Pancreas (tissue), 10 donors: ENCODE measurements around the gene FUT6. TPM values are rescaled to one million over a fixed set of nuclear protein-coding genes. Genes with fewer than 3 reads are reported as not detected.
A peak's percentile ranks its signal among the peaks of the same experiment; 100 is the strongest.
"Not testable (repeated sequence)": the region's sequence is repeated elsewhere in the genome, so short reads cannot be mapped to it uniquely, and the experiment has no call there.

Experiments
- ATAC-seq, 4 donors: fragments of 200-7000 bp; cut with Tn5 transposase; one replicate each; pipeline versions ENCODE4 v1.8.0 to v1.9.1; 2020; ENCODE audit warnings: mild to moderate bottlenecking in 4 of 4, moderate library complexity in 4 of 4
- DNase-seq, 6 donors: peaks; one replicate each; pipeline ENCODE4 v3.0.0-alpha.2; 2020
- FAIRE-seq: peaks from 2 replicates; lab custom pipeline; 2012; peaks lifted over from hg19 to GRCh38; lab: Jason Lieb, UNC
- H3K27ac ChIP-seq, 4 donors: fragments of 200-600 bp; sonication (generic); 1 replicate in 3 of 4; 2 replicates in 1 of 4; pipeline versions ENCODE4 v1.5.0 to v1.8.0; 2020
- H3K27me3 ChIP-seq, 4 donors: fragments of 200-600 bp; one replicate each; pipeline ENCODE4 v1.8.0; 2021
- H3K36me3 ChIP-seq, 3 donors: fragments of 200-600 bp; sonication (generic) in 1 of 3; one replicate each; pipeline versions ENCODE4 v1.5.0 to v1.8.0; 2020 to 2021
- H3K4me1 ChIP-seq, 3 donors: fragments of 200-600 bp; one replicate each; pipeline ENCODE4 v1.8.0; 2021
- H3K4me3 ChIP-seq, 4 donors: fragments of 200-600 bp; sonication (generic) in 2 of 4; one replicate each; pipeline versions ENCODE4 v1.5.0 to v1.8.0; 2020 to 2021
- H3K9me3 ChIP-seq, 4 donors: fragments of 200-600 bp; one replicate each; pipeline ENCODE4 v1.8.0; 2021
- WGBS, 2 donors: extraction: QIAGEN DNeasy Blood & Tissue Kit; methylation state at CpG; one replicate each; pipeline ENCODE4 v1.1.7; 2013; 5-methylcytosine and 5-hydroxymethylcytosine counted together
- intact Hi-C, 3 donors: fragments of 100-400 bp; cut with DNase I; formaldehyde crosslinking; loops; one replicate each; pipeline versions ENCODE4 v1.11.1 to v1.14.2; 2022
- polyA plus RNA-seq, 2 donors: library from polyadenylated mRNA; stranded (reverse); fragments of 200-250 nt; gene quantifications; one replicate each; pipeline ENCODE4 v1.2.3, GENCODE V29; 2013
- total RNA-seq, 6 donors: library from RNA; stranded (reverse); fragmentation: NEBNext Ultra II Directional in 4 of 6; extraction: Animal tissue kit (Norgen Biotek cat#: 25700) in 4 of 6; gene quantifications; one replicate each; pipeline versions ENCODE4 v1.2.1 to v1.2.4, GENCODE V29; 2021 to 2023
- TF ChIP-seq, protein P1 (sequence below), 4 donors: fragments of 200-600 bp; sonication (generic) in 3 of 4; IDR thresholded peaks; one replicate each; pipeline versions ENCODE4 v1.5.0 to v1.8.0; 2021; ENCODE audit warnings: antibody characterized with exemption in 4 of 4
- donor health status: healthy with polysubstance abuse.
- donor health status: DM: no; HTN: no; CAD: no; lungs with moderate emphysema.
- donor health status: DM: no; HTN: no; CAD: no.
- donor health status: control.
- donor health status: control.
- donor health status: Bipolar disorder and iron deficiency.
- donor health status: DM: yes; HTN: yes; CAD: no.
- donor health status: DM: no; HTN: no; CAD: no.
- donor health status: DM: no; HTN: no; CAD: no.
- donor health status: DM: yes; HTN: yes; CAD: no.

Gene FUT6
- total and polyA plus RNA-seq, 8 donors: 1.9 to 8.7 (median 3.0) TPM

DNA sequence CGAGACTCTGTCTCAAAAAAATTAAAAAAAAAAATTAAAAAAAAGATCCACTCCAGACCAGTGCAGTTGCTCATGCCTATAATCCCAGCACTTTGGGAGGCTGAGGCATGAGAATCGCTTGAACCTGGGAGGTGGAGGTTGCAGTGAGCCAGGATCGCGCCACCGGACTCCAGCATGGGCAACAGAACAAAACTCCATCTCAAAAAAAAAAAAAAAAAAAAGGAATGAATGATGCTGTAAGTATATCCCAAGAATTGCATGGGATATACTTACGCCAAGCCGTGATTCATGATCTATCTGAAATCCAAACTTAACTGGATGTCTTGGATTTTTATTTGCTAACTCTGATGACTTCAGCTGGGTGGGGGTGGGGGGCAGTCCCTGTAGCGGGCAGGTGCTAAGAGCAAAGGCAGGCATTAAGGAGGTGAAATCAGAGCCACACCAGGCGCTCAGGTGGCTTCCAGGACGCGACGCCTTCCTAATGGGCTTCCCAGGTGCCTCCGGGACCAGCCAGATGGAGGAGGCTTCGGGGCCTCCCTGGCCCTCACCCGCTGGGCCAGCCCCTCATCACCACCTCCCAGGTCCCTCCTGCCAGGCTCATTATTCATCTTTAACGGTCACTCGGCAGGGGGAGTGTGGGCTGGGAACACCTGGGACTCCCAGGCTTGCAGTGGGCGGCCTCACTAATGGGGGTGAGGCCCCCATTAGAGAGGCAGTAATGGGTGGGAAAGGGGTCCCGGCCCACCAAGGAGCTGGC lies 42.2 kb upstream of the FUT6 start:
- Histone ChIP-seq H3K27me3 (peaks cover 0 to 4% (median 0%) of the 10 kb centered on the region in 4 donors), H3K27ac (no peak overlapping the region)
- peak in 2 of 4 donors; percentile 8 to 31 for ATAC-seq

DNA sequence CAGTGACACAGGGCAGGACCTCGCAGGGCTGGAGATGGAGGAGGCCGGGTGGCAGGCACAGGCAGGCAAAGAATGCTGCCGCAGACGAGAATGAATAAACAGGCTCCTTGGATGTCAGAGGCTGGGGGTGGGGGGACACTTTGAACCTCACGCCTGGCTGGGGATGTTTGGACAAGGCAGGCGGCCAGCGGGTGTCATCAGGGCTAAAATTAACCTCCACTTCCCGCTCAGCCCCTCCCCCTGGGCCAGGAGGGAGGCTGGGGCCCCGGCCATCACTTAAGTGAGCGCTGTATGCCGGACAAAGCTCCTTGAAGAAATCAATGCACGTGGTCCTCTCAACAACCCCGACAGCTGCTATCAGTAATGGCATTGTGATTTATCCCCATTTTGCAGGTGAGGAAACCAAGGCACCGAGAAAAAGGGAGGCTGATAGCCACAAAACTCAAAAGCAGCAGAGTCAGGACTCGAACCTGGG lies 41.1 kb upstream of the FUT6 start:
- H3K36me3 ChIP-seq: no peaks in the 10 kb centered on the region
- H3K27ac ChIP-seq: no peak overlapping the region
- peak in 1 of 6 donors; percentile 42 for DNase-seq
- intact Hi-C loops: no loop called here
- H3K27me3 ChIP-seq: peaks cover 0 to 4% (median 0%) of the 10 kb centered on the region in 4 donors
- H3K4me1 ChIP-seq: peaks cover 0 to 5% (median 0%) of the 10 kb centered on the region in 3 donors
- 15 to 16% methylated on average over 14 to 15 of the region's 15 CpGs for WGBS, 2 donors
- TF ChIP-seq, protein P1, sequence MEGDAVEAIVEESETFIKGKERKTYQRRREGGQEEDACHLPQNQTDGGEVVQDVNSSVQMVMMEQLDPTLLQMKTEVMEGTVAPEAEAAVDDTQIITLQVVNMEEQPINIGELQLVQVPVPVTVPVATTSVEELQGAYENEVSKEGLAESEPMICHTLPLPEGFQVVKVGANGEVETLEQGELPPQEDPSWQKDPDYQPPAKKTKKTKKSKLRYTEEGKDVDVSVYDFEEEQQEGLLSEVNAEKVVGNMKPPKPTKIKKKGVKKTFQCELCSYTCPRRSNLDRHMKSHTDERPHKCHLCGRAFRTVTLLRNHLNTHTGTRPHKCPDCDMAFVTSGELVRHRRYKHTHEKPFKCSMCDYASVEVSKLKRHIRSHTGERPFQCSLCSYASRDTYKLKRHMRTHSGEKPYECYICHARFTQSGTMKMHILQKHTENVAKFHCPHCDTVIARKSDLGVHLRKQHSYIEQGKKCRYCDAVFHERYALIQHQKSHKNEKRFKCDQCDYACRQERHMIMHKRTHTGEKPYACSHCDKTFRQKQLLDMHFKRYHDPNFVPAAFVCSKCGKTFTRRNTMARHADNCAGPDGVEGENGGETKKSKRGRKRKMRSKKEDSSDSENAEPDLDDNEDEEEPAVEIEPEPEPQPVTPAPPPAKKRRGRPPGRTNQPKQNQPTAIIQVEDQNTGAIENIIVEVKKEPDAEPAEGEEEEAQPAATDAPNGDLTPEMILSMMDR (IDR thresholded peaks at IDR 0.05): no peak
- no peak overlapping the region for H3K4me3 ChIP-seq
- peak in 3 of 4 donors; percentile 67 to 84 (median 70) for ATAC-seq
- H3K9me3 ChIP-seq: no peaks in the 10 kb centered on the region
- FAIRE-seq: no peak

More for the DNA sequence above, 42.2 kb upstream of the FUT6 start:
- TF ChIP-seq, protein P1 (IDR thresholded peaks at IDR 0.05): no peak
- FAIRE-seq (no peak), DNase-seq (no peak)
- Histone ChIP-seq H3K36me3 (no peaks in the 10 kb centered on the region), H3K4me3 (no peak overlapping the region), H3K9me3 (no peaks in the 10 kb centered on the region), H3K4me1 (peaks cover 0 to 5% (median 0%) of the 10 kb centered on the region in 3 donors)
- WGBS, 2 donors: 35 to 42% methylated on average over 19 of the region's 19 CpGs
- intact Hi-C loops: no loop called here

DNA sequence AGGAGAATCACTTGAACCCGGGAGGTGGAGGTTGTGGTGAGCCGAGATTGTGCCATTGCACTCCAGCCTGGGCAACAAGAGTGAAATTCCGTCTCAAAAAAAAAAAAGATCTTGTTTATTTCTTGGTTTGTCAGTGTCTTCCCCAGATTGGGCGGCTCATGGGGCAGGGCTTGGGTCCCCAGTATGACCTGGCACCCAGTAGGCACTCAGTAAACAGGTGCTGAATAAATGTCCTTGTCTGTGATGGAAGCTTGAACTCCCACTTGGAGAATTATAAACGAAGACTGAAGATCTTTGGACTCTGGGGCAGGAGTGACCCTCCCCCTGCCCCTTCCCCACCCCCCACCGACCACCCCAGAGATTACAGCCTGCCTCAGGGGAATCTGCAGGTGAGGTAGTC lies 40.7 kb upstream of the FUT6 start:
- TF ChIP-seq, protein P1 (IDR thresholded peaks at IDR 0.05): no peak
- DNase-seq (no peak), FAIRE-seq (no peak), ATAC-seq (no peak)
- no peaks in the 10 kb centered on the region for H3K36me3 ChIP-seq
- H3K9me3 ChIP-seq: no peaks in the 10 kb centered on the region
- WGBS, 2 donors: 34 to 40% methylated on average over 4 to 6 of the region's 6 CpGs
- intact Hi-C loops: no loop called here
- H3K4me1 ChIP-seq: peaks cover 0 to 5% (median 0%) of the 10 kb centered on the region in 3 donors
- H3K4me3 ChIP-seq: no peak overlapping the region
- no peak overlapping the region for H3K27ac ChIP-seq
- H3K27me3 ChIP-seq: peaks cover 0 to 4% (median 0%) of the 10 kb centered on the region in 4 donors

DNA sequence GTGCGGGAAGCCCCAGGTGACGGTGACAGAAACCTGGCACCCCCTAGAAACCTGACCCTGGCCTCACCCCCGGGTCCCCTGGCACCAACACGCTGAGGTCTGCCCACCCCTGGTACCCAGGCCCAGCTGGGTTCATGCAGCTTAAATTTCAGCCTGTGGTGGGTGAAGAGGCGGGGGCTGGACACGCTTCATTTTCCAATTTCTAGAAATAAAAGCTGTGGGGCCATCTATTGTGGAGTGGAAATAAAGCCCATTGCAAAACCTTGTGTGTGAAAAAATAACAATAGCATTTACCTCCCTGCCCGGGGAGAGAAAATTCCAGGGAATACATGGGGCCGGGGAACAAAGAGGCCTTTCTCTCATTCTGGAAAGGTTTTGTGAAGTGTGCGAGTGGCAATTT lies 38.4 kb upstream of the FUT6 start:
- Histone ChIP-seq H3K36me3 (no peaks in the 10 kb centered on the region), H3K9me3 (no peaks in the 10 kb centered on the region), H3K27ac (no peak overlapping the region), H3K4me3 (no peak overlapping the region), H3K4me1 (peaks cover 0 to 5% (median 0%) of the 10 kb centered on the region in 3 donors), H3K27me3 (peaks cover 0 to 4% (median 0%) of the 10 kb centered on the region in 4 donors)
- FAIRE-seq: no peak
- TF ChIP-seq, protein P1 (IDR thresholded peaks at IDR 0.05): no peak
- no peak for DNase-seq
- peak in 1 of 4 donors; percentile 17 for ATAC-seq
- intact Hi-C loops: no loop called here
- 48 to 52% methylated on average over 9 of the region's 9 CpGs for WGBS, 2 donors

DNA sequence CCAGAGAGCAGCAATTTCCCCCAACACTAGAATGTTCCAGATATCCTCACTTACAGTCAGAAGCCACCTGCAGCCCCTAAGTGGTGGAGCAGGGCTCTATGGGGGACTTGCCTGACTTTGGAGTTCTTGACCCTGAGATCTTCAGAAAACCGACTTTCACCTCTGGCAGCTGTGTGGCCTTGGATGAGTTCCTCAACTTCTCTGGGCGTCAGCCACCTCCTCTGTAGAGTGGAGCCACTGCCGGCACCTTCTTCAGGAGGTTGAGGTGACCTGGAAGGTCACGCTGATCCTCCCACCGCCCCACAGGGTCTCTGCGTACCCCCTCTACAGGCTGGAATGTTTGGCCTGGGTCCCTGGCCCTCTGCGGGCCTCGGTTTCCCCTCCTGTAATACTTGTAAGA lies 37.9 kb upstream of the FUT6 start:
- TF ChIP-seq, protein P1 (IDR thresholded peaks at IDR 0.05): no peak
- H3K27ac ChIP-seq: no peak overlapping the region
- H3K9me3 ChIP-seq: no peaks in the 10 kb centered on the region
- FAIRE-seq (no peak), DNase-seq (no peak), ATAC-seq (no peak)
- no peak overlapping the region for H3K4me3 ChIP-seq
- WGBS, 2 donors: 55 to 58% methylated on average over 8 of the region's 8 CpGs
- H3K27me3 ChIP-seq: peaks cover 0 to 4% (median 0%) of the 10 kb centered on the region in 4 donors
- no peaks in the 10 kb centered on the region for H3K36me3 ChIP-seq
- peaks cover 0 to 5% (median 0%) of the 10 kb centered on the region in 3 donors for H3K4me1 ChIP-seq
- intact Hi-C loops: no loop called here

DNA sequence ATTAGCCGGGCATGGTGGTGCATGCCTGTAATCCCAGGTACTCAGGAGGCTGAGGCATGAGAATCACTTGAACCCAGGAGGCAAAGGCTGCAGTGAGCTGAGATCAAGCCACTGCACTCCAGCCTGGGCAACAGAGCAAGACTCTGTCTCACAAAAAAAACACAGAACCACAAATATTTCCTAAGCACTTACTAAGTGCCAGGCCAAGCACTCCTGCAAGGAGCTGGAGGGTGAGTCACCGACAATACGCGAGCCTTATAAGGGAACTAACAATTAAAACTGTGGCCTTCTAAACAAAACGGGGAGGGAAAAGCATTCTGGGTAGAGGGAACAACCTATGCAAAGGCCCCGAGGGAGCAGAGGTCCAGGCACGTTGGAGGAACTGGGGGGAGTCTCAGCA lies 35.0 kb upstream of the FUT6 start:
- DNase-seq, ATAC-seq, FAIRE-seq, H3K27me3 ChIP-seq, intact Hi-C loops, H3K36me3 ChIP-seq, H3K9me3 ChIP-seq, H3K27ac ChIP-seq, H3K4me3 ChIP-seq, H3K4me1 ChIP-seq: not testable (repeated sequence)
- WGBS, 2 donors: 82 to 94% methylated on average over 6 to 7 of the region's 7 CpGs
